Measurements from ENCODE around the gene MYH14. TPM values are rescaled to one million over a fixed set of nuclear protein-coding genes. Genes with fewer than 3 reads are reported as not detected.

Gene MYH14
- total and polyA plus RNA-seq, 9 of the 15 experiments (the other 6 are each of a cell fraction or from before 2014, with no cell fraction given) = 0.04 to 0.86 (median 0.19) TPM; not detected in 2

DNA sequence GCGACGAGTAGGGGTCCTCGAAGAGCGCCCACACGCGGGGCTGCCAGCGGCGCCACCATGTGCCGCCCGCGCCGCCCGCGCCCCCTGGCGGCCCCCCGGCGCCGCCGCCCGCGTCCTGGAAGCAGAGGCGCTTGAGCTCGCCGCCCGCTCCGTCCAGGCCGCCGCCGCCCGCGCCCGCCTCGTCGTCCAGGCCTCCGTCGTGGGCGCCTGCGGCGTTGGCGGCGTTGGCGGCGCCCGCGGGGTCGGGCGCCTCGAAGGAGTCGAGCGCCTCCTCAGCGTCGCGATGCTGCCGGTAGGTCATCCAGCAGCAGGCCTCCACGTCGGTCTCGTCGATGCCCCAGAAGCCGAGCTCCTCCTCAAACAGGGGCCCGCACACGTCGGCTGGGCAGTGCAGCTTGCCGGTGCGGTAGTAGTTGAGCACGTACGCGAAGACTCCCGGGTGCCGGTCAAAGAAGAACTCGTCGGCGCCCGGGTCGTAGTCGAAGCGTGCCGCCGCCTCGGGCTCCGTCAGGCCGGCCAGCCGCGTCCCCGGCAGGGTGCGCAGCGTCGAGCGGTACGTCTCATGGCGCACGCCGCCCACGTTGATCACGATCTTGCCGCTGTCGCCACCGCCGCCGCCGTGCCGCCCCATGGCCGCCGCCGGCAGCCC lies 124.9 kb downstream of the MYH14 start (continued):
- TF ChIP-seq, protein P1, sequence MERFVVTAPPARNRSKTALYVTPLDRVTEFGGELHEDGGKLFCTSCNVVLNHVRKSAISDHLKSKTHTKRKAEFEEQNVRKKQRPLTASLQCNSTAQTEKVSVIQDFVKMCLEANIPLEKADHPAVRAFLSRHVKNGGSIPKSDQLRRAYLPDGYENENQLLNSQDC (CRISPR knock-in tag; IDR thresholded peaks at IDR 0.05) = no peak
- TF ChIP-seq HLTF (IDR thresholded peaks at IDR 0.05) (no peak), MBD2 (IDR thresholded peaks at IDR 0.05; ENCODE audit: borderline replicate concordance, low read depth) (no peak), JUND (IDR thresholded peaks at IDR 0.05; ENCODE audit: borderline replicate concordance, low read depth, low read length) (no peak), JUND (tag; IDR thresholded peaks at IDR 0.05; ENCODE audit: borderline replicate concordance, low read depth, low read length) (no peak), ZC3H4 (CRISPR knock-in tag; IDR thresholded peaks at IDR 0.05; ENCODE audit: borderline replicate concordance) (no peak), ELF1 (tag; IDR thresholded peaks at IDR 0.05) (no peak), KLF1 (tag; IDR thresholded peaks at IDR 0.05) (no peak), CBX1 (IDR thresholded peaks at IDR 0.05; ENCODE audit: low read depth) (no peak), ZNF232 (CRISPR knock-in tag; IDR thresholded peaks at IDR 0.05) (no peak), CEBPG (CRISPR knock-in tag; IDR thresholded peaks at IDR 0.05) (no peak), CEBPG (tag; conservative IDR thresholded peaks at IDR 0.05 in 1 of 2, IDR thresholded peaks at IDR 0.05 in 1 of 2) (no peak), SP1 (CRISPR knock-in tag; IDR thresholded peaks at IDR 0.05) (no peak), TRIM24 (IDR thresholded peaks at IDR 0.05) (peak in 1 of 2 experiments; percentile 63; a peak in 2 of 4 replicates), NCOR1 (IDR thresholded peaks at IDR 0.05) (no peak), DACH1 (IDR thresholded peaks at IDR 0.05; ENCODE audit: partially characterized antibody) (no peak), SMARCB1 (IDR thresholded peaks at IDR 0.05; ENCODE audit: insufficient read length, low read depth) (no peak), TAF7 (tag; IDR thresholded peaks at IDR 0.05) (no peak), MAFF (IDR thresholded peaks at IDR 0.05; ENCODE audit: low read length) (no peak), MIER1 (IDR thresholded peaks at IDR 0.05; ENCODE audit: low read depth) (no peak), RCOR1 (IDR thresholded peaks at IDR 0.05; ENCODE audit: borderline replicate concordance in 1 of 2, low read depth in 2 of 2, low read length in 2 of 2) (0 out of 4 replicates have a peak, but pooled peaks of 1 of the 2 experiments have one; percentile 4), RBBP5 (IDR thresholded peaks at IDR 0.05; ENCODE audit: borderline replicate concordance, insufficient read depth, low read length, poor library complexity, severe bottlenecking) (peak; percentile 43)
- TF ChIP-seq, protein P2, sequence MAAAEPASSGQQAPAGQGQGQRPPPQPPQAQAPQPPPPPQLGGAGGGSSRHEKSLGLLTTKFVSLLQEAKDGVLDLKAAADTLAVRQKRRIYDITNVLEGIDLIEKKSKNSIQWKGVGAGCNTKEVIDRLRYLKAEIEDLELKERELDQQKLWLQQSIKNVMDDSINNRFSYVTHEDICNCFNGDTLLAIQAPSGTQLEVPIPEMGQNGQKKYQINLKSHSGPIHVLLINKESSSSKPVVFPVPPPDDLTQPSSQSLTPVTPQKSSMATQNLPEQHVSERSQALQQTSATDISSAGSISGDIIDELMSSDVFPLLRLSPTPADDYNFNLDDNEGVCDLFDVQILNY (CRISPR knock-in tag; IDR thresholded peaks at IDR 0.05) = no peak
- TF ChIP-seq, protein P3, sequence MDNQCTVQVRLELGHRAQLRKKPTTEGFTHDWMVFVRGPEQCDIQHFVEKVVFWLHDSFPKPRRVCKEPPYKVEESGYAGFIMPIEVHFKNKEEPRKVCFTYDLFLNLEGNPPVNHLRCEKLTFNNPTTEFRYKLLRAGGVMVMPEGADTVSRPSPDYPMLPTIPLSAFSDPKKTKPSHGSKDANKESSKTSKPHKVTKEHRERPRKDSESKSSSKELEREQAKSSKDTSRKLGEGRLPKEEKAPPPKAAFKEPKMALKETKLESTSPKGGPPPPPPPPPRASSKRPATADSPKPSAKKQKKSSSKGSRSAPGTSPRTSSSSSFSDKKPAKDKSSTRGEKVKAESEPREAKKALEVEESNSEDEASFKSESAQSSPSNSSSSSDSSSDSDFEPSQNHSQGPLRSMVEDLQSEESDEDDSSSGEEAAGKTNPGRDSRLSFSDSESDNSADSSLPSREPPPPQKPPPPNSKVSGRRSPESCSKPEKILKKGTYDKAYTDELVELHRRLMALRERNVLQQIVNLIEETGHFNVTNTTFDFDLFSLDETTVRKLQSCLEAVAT (IDR thresholded peaks at IDR 0.05) = no peak
- TF ChIP-seq, protein P4, sequence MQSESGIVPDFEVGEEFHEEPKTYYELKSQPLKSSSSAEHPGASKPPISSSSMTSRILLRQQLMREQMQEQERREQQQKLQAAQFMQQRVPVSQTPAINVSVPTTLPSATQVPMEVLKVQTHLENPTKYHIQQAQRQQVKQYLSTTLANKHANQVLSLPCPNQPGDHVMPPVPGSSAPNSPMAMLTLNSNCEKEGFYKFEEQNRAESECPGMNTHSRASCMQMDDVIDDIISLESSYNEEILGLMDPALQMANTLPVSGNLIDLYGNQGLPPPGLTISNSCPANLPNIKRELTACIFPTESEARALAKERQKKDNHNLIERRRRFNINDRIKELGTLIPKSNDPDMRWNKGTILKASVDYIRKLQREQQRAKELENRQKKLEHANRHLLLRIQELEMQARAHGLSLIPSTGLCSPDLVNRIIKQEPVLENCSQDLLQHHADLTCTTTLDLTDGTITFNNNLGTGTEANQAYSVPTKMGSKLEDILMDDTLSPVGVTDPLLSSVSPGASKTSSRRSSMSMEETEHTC (IDR thresholded peaks at IDR 0.05) = no peak

Data from K562 (cell line).